GM12878 (cell line): ENCODE data around the gene PTGS1. TPM values are rescaled to one million over a fixed set of nuclear protein-coding genes. Genes with fewer than 3 reads are reported as not detected.

Experiments
- ATAC-seq: fragments of 200-7000 bp; cut with Tn5 transposase; 3 replicates; pipeline ENCODE4 v1.9.1; 2020; ENCODE audit warnings: mild to moderate bottlenecking, moderate library complexity
- BruUV-seq: library from RNA; stranded (reverse); fragments of 400-500 nt; replicated peaks from 2 replicates; lab custom pipeline; 2021; lab: Mats Ljungman, UMichigan
- CTCF ChIA-PET: fragments of 300-600 bp; sonication (Branson Sonifier 250); formaldehyde crosslinking; extraction: SDS; loops from one replicate; lab custom pipeline; 2021; ENCODE audit warnings: inconsistent platforms; lab: Yijun Ruan, JAX
- POLR2A ChIA-PET: fragments of 350-600 bp; formaldehyde crosslinking; extraction: SDS; loops from one replicate; lab custom pipeline; 2021; ENCODE audit warnings: inconsistent platforms; lab: Charles Lee
- RAD21 ChIA-PET: fragments of 300-600 bp; sonication (Branson Sonifier 250); formaldehyde crosslinking; loops from one replicate; lab custom pipeline; 2023; ENCODE audit warnings: antibody characterized with exemption; ENCODE audit not compliant: unreplicated experiment; lab: Charles Lee
- SMC1A ChIA-PET: fragments of 300-600 bp; sonication (Branson Sonifier 250); formaldehyde crosslinking; loops from one replicate; lab custom pipeline; 2023; ENCODE audit not compliant: unreplicated experiment, uncharacterized antibody; lab: Charles Lee
- DNase-seq: peaks from one replicate; pipeline ENCODE4 v3.0.0-alpha.2; 2011; ENCODE audit warnings: low read depth, low spot score
- FAIRE-seq: peaks from 3 replicates; lab custom pipeline; 2011; peaks lifted over from hg19 to GRCh38; lab: Jason Lieb, UNC
- H2AFZ ChIP-seq: 2 replicates; pipeline ENCODE4 v1.6.0; 2011; ENCODE audit warnings: low read depth, low read length, control low read depth; ENCODE audit not compliant: control insufficient read depth
- H3K27ac ChIP-seq: 2 replicates; pipeline ENCODE4 v1.5.1; 2011; ENCODE audit warnings: control low read depth; ENCODE audit not compliant: control insufficient read depth, insufficient read depth
- H3K27me3 ChIP-seq, 2 experiments: replicated peaks in 1 of 2; 2 replicates each; pipeline versions ENCODE4 v1.6.0 to v1.6.1; 2011; ENCODE audit warnings: low read length in 1 of 2; ENCODE audit not compliant: control insufficient read depth in 2 of 2, insufficient read depth in 2 of 2
- H3K36me3 ChIP-seq, 2 experiments: 2 replicates each; pipeline ENCODE4 v1.5.1; 2011; ENCODE audit warnings: low read length in 1 of 2; ENCODE audit not compliant: control insufficient read depth in 2 of 2, insufficient read depth in 2 of 2
- H3K4me1 ChIP-seq: 2 replicates; pipeline ENCODE4 v1.6.1; 2011; ENCODE audit warnings: mild to moderate bottlenecking, low read length, moderate library complexity, mixed read lengths; ENCODE audit not compliant: control insufficient read depth, insufficient read depth
- H3K4me2 ChIP-seq: 2 replicates; pipeline ENCODE4 v1.6.0; 2011; ENCODE audit warnings: control low read depth; ENCODE audit not compliant: control insufficient read depth, insufficient read depth
- H3K4me3 ChIP-seq: fragments of 200-600 bp; sonication (generic); 2 replicates; pipeline ENCODE4 v1.5.1; 2016
- H3K79me2 ChIP-seq: 2 replicates; pipeline ENCODE4 v1.6.0; 2011; ENCODE audit warnings: low read length; ENCODE audit not compliant: control insufficient read depth, insufficient read depth
- H3K9ac ChIP-seq: 2 replicates; pipeline ENCODE4 v1.8.0; 2011; ENCODE audit warnings: low read length, control low read depth, mixed read lengths; ENCODE audit not compliant: control insufficient read depth, insufficient read depth
- H3K9me3 ChIP-seq: replicated peaks from 3 replicates; pipeline ENCODE4 v1.5.1; 2011; ENCODE audit warnings: mild to moderate bottlenecking, low read length; ENCODE audit not compliant: control insufficient read depth, insufficient read depth
- H4K20me1 ChIP-seq: 2 replicates; pipeline ENCODE4 v1.6.0; 2011; ENCODE audit not compliant: control insufficient read depth, insufficient read depth
- CTCF ChIP-seq, 3 experiments: IDR thresholded peaks in 2 of 3; conservative IDR thresholded peaks in 1 of 3; 2 replicates each; pipeline ENCODE4 v1.5.1; 2011; ENCODE audit warnings: low read depth in 3 of 3, low read length in 3 of 3, mild to moderate bottlenecking in 3 of 3, control low read depth in 2 of 3, moderate library complexity in 2 of 3, inconsistent platforms in 1 of 3, mixed read lengths in 1 of 3; ENCODE audit not compliant: control insufficient read depth in 2 of 3, insufficient read depth in 1 of 3; ENCODE audit errors: extremely low read depth in 1 of 3
- PKNOX1 ChIP-seq: fragments of 450-650 bp; IDR thresholded peaks from 2 replicates; pipeline ENCODE4 v1.6.1; 2016; ENCODE audit warnings: mild to moderate bottlenecking
- PML ChIP-seq: IDR thresholded peaks from 2 replicates; pipeline ENCODE4 v1.6.1; 2012; ENCODE audit warnings: low read length, inconsistent platforms
- RCOR1 ChIP-seq: conservative IDR thresholded peaks from 2 replicates; pipeline ENCODE4 v1.6.1; 2012; ENCODE audit warnings: low read depth, low read length, improper control_type of control experiment
- WGBS: methylation state at CpG from one replicate; pipeline ENCODE4 v1.1.6; 2016; ENCODE audit warnings: low lambda C conversion rate; ENCODE audit not compliant: insufficient replicate concordance, insufficient coverage; ENCODE audit errors: missing lambda C conversion rate; 5-methylcytosine and 5-hydroxymethylcytosine counted together
- in situ Hi-C: fragments of 300-500 bp; cut with MboI; formaldehyde crosslinking; loops from 9 replicates; pipeline ENCODE4 v1.14.3; 2018; ENCODE audit warnings: mixed read lengths
- intact Hi-C: fragments of 100-400 bp; cut with micrococcal nuclease; formaldehyde crosslinking; loops from one replicate; pipeline ENCODE4 v1.14.2; 2022; ENCODE audit not compliant: unreplicated experiment
- polyA plus RNA-seq, 11 experiments: library from polyadenylated mRNA; depleted of rRNA in 4 of 11; unstranded in 6 of 11; stranded (reverse) in 5 of 11; fragments of >200 nt; fragmentation: Nextera tagmentation in 4 of 11; fragmentation: Illumina TruSeq in 1 of 11; extraction: Ambion mirVana in 4 of 11; extraction: Trizol in 1 of 11; gene quantifications; 1 replicate in 1 of 11; 2 replicates in 10 of 11; pipeline versions ENCODE4 v1.2.1 to v1.2.3, GENCODE V29; 2011 to 2016; ENCODE audit warnings: inconsistent platforms in 2 of 11, missing spikeins in 2 of 11, low read depth in 1 of 11
- total RNA-seq, 4 experiments: library from RNA; depleted of rRNA in 3 of 4; stranded (reverse); fragments of >200 nt in 3 of 4; fragmentation: Illumina TruSeq in 1 of 4; extraction: Trizol in 1 of 4; gene quantifications; 2 replicates each; pipeline versions ENCODE4 v1.2.1 to v1.2.3, GENCODE V29; 2013 to 2021

Gene PTGS1
- total and polyA plus RNA-seq, 10 of the 15 experiments (the other 5 are each of a cell fraction or from before 2014, with no cell fraction given) = 0.16 to 2.8 (median 0.96) TPM

- DNase-seq (no peak), FAIRE-seq (no peak), ATAC-seq (no peak)
- RAD21 ChIA-PET = no interaction called here
- Histone ChIP-seq H3K27me3 (no peaks in the 10 kb centered on the region; a peak in 1 of 4 replicates), H3K79me2 (no peaks in the 10 kb centered on the region), H3K4me1 (no peaks in the 10 kb centered on the region), H3K9ac (no peak overlapping the region), H3K36me3 (no peaks in the 10 kb centered on the region), H3K4me2 (no peak overlapping the region), H4K20me1 (no peaks in the 10 kb centered on the region), H2AFZ (no peak overlapping the region), H3K27ac (no peak overlapping the region), H3K4me3 (no peak overlapping the region), H3K9me3 (no peaks in the 10 kb centered on the region)
- TF ChIP-seq CTCF (IDR thresholded peaks at IDR 0.05 in 2 of 3, conservative IDR thresholded peaks at IDR 0.05 in 1 of 3; ENCODE audit: control insufficient read depth in 2 of 3, extremely low read depth in 1 of 3, insufficient read depth in 1 of 3, low read depth in 3 of 3, low read length in 3 of 3) (peak in 2 of 3 experiments; percentile 13 to 27; a peak in 2 of 6 replicates), RCOR1 (no peak), PML (no peak), PKNOX1 (no peak)
- SMC1A ChIA-PET = no interaction called here
- intact Hi-C loops = no loop called here
- in situ Hi-C loops = no loop called here
- 0% methylated on average over 2 of the region's 2 CpGs for WGBS
- POLR2A ChIA-PET = no interaction called here
- no TSS peak for BruUV-seq
- CTCF ChIA-PET = interaction anchor here (1.1 to 1.5 kb wide), 2 partner anchors 232 to 258 kb away, joined by 4 to 5 read pairs; no protein-coding TSS in a partner anchor
Observed at GRCh38 chr9:122356627-122357026, 14.2 kb upstream of the PTGS1 start.
